HEK293T (cell line): ENCODE results near the gene SIK2.
A peak's percentile ranks its signal among the peaks of the same experiment; 100 is the strongest.

ENCODE experiments used
- CTCF ChIA-PET: fragments of 350-600 bp; formaldehyde crosslinking; extraction: SDS; loops from one replicate; lab custom pipeline; 2021; ENCODE audit warnings: antibody characterized with exemption, inconsistent platforms; lab: Yijun Ruan, JAX
- POLR2A ChIA-PET: fragments of 350-600 bp; formaldehyde crosslinking; extraction: SDS; loops from one replicate; lab custom pipeline; 2020; ENCODE audit warnings: antibody characterized with exemption, inconsistent platforms; lab: Yijun Ruan, JAX
- DNase-seq: peaks from one replicate; pipeline ENCODE4 v3.0.0; 2012; ENCODE audit warnings: mixed read lengths; ENCODE audit errors: extremely low spot score
- ARNT ChIP-seq: fragments of 450-650 bp; IDR thresholded peaks from 2 replicates; pipeline ENCODE4 v1.6.1; 2017; ENCODE audit warnings: mild to moderate bottlenecking
- BHLHE40 ChIP-seq: fragments of 450-650 bp; IDR thresholded peaks from 2 replicates; pipeline ENCODE4 v1.6.1; 2016; ENCODE audit warnings: mild to moderate bottlenecking, moderate library complexity, borderline replicate concordance
- CTBP1 ChIP-seq: fragments of 450-650 bp; IDR thresholded peaks from 2 replicates; pipeline ENCODE4 v1.6.1; 2016; ENCODE audit warnings: borderline replicate concordance
- ELF4 ChIP-seq: fragments of 450-650 bp; IDR thresholded peaks from 2 replicates; pipeline ENCODE4 v1.6.1; 2017; ENCODE audit warnings: antibody characterized with exemption
- FOXA1 ChIP-seq: fragments of 450-650 bp; IDR thresholded peaks from 2 replicates; pipeline ENCODE4 v1.6.1; 2016; ENCODE audit warnings: mild to moderate bottlenecking
- FOXK2 ChIP-seq: fragments of 450-650 bp; IDR thresholded peaks from 2 replicates; pipeline ENCODE4 v1.6.1; 2016; ENCODE audit warnings: mild to moderate bottlenecking
- FOXM1 ChIP-seq: fragments of 450-650 bp; IDR thresholded peaks from 2 replicates; pipeline ENCODE4 v1.6.1; 2017; ENCODE audit warnings: mild to moderate bottlenecking, borderline replicate concordance
- HDGF ChIP-seq: fragments of 450-650 bp; IDR thresholded peaks from 2 replicates; pipeline ENCODE4 v1.6.1; 2017; ENCODE audit warnings: antibody characterized with exemption, borderline replicate concordance
- L3MBTL2 ChIP-seq: fragments of 450-650 bp; conservative IDR thresholded peaks from 2 replicates; pipeline ENCODE4 v1.6.1; 2016; ENCODE audit warnings: mild to moderate bottlenecking
- LEF1 ChIP-seq: fragments of 450-650 bp; IDR thresholded peaks from 2 replicates; pipeline ENCODE4 v1.6.1; 2017; ENCODE audit warnings: mild to moderate bottlenecking, borderline replicate concordance
- NFRKB ChIP-seq: fragments of 450-650 bp; IDR thresholded peaks from 2 replicates; pipeline ENCODE4 v1.6.1; 2016; ENCODE audit warnings: mild to moderate bottlenecking, moderate library complexity
- SP1 ChIP-seq: fragments of 450-650 bp; IDR thresholded peaks from 2 replicates; pipeline ENCODE4 v1.6.1; 2017
- SUZ12 ChIP-seq: fragments of 450-650 bp; IDR thresholded peaks from 2 replicates; pipeline ENCODE4 v1.6.1; 2016; ENCODE audit warnings: mild to moderate bottlenecking
- TARDBP ChIP-seq: fragments of 450-650 bp; IDR thresholded peaks from 2 replicates; pipeline ENCODE4 v1.6.1; 2016
- ZNF384 ChIP-seq: fragments of 450-650 bp; IDR thresholded peaks from 2 replicates; pipeline ENCODE4 v1.6.1; 2016
- TF ChIP-seq, protein P1 (sequence below): fragments of 450-650 bp; IDR thresholded peaks from 2 replicates; pipeline ENCODE4 v1.6.1; 2016

Gene SIK2

DNA sequence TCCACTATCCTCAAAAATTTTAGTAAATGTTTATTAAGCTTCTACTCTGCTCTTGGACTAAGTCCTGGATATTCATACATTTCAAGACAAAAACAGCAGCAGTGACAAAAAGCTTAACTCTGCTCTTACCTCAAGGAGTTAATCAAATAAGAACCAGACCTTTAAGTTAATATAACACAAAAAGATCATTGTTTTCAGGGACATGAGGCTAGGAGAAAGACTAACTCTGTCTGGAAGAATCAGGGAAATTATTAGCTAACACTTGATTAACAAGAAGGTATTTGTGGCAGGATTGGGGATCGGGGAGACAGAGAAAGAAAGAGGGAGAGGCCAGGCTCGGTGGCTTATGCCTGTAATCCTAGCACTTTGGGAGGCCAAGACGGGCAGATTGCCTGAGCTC is 89.5 kb downstream of the SIK2 start:
- no peak for TF ChIP-seq CTBP1
- TF ChIP-seq, protein P1, sequence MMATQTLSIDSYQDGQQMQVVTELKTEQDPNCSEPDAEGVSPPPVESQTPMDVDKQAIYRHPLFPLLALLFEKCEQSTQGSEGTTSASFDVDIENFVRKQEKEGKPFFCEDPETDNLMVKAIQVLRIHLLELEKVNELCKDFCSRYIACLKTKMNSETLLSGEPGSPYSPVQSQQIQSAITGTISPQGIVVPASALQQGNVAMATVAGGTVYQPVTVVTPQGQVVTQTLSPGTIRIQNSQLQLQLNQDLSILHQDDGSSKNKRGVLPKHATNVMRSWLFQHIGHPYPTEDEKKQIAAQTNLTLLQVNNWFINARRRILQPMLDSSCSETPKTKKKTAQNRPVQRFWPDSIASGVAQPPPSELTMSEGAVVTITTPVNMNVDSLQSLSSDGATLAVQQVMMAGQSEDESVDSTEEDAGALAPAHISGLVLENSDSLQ: no peak
- no peak for TF ChIP-seq LEF1
- no peak for TF ChIP-seq ELF4
- no peak for TF ChIP-seq FOXK2
- TF ChIP-seq BHLHE40: no peak
- TF ChIP-seq ZNF384: no peak
- no peak for DNase-seq
- CTCF ChIA-PET: interaction anchor here (0.6 kb wide), 1 partner anchor 654 kb away, joined by 3 read pairs; no protein-coding TSS in a partner anchor
- POLR2A ChIA-PET: no interaction called here

DNA sequence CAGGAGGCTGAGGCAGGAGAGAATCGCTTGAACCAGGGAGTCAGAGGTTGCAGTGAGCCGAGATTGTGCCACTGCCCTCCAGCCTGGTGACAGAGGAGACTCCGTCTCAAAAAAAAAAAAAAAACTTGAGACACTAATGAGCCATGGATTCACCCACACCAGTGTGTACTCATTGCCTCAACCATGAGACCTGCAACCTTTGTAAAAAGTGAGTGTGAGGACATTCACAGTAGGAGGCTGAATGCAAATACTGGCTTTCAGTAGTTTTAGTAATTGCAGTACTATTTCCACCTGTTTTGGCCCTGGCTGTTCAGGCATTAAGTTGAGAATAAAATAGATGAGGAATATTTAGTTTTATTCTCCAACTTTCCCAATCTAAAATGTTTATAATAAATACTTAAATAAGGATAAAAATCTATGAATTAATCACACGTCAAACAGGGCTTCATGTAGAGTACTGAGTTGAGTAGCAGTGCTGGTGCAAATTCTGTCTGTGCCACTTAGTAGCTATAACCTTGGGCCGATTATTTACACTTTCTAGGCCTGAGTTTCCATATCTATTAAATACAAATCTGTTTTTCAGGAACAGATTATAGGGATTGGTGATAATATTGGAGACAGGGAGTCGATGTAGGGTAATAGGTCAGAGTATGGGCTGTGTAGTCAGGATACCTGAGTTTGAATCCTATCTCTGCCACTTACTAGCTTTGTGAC is 91.1 kb downstream of the SIK2 start:
- ChIA-PET POLR2A (no interaction called here), CTCF (interaction anchor here (0.6 kb wide), 2 partner anchors 9 to 161 kb away, joined by 3 to 7 read pairs; no protein-coding TSS in a partner anchor)
- no peak for TF ChIP-seq SP1
- no peak for TF ChIP-seq L3MBTL2
- TF ChIP-seq BHLHE40: no peak
- no peak for TF ChIP-seq CTBP1
- TF ChIP-seq LEF1: no peak
- TF ChIP-seq FOXK2: no peak
- TF ChIP-seq, protein P1: no peak
- no peak for TF ChIP-seq ARNT
- no peak for TF ChIP-seq HDGF
- TF ChIP-seq FOXM1: no peak
- no peak for TF ChIP-seq ZNF384
- TF ChIP-seq FOXA1: no peak
- TF ChIP-seq NFRKB: no peak
- no peak for DNase-seq

DNA sequence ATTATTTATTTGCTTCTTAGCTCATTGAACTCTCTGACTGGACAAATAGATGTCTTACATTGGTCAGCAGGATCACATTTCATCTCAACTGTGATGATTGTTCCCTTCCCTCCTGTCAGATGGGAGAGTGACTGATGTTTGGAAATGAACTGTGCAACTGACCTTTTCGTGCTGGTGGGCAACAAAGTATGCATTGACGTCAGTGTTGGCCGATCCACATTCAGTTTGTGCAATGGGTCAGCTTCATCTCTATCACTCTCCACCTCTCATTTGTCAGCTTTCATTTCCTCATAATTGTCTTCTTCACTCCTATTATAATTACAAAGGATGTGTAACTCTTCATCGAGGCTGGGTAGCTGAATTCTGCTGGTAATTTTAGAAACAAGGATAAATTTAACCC is 92.6 kb downstream of the SIK2 start:
- peak; percentile 10 for DNase-seq
- POLR2A ChIA-PET: no interaction called here
- TF ChIP-seq FOXM1: no peak
- TF ChIP-seq, protein P1: peak; percentile 83
- CTCF ChIA-PET: interaction anchor here (0.8 kb wide), 1 partner anchor 16 kb away, joined by 8 read pairs; no protein-coding TSS in a partner anchor

DNA sequence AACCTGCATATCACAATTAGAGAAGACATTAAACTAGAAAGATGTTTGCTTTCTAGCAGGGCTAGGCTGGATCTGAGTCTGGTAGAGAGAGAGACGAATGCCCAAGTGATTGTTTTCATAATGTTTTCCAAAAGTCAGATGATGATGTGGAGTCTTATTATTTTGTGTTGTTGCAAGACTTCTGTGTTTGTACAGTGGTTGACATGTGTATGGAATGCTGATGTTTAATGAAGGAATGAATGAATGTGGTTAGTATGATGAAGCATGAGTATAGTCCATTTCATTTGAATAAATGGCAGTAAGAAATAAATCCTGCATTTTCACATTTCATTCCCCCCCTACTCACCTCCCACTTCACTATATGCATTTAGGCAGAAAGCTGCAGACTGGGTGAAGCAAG is 94.3 kb downstream of the SIK2 start:
- ChIA-PET POLR2A (no interaction called here), CTCF (no interaction called here)
- no peak for DNase-seq
- TF ChIP-seq SP1: no peak

DNA sequence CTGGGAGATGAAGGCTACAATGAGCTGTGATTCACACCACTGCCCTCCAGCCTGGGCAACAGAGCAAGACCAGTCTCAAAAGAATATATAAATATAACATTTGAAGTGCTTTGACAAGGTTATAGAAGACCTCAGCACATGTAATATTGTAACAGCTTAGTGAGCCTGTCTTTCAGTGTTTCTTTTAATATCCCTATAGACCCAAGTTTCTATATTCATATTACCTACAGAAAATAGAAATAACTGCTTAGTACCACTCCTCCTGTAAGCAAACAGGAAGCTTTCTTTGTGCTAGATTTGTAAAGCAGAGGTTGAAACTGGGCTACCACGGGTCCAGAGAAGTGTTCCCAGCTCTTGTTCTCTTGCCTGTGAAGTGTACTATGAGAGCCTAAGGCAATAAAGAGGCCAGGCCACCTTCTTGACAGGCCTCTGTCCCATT is 95.7 kb downstream of the SIK2 start:
- CTCF ChIA-PET: no interaction called here
- TF ChIP-seq NFRKB: no peak
- TF ChIP-seq ELF4: no peak
- TF ChIP-seq LEF1: no peak
- POLR2A ChIA-PET: no interaction called here

DNA sequence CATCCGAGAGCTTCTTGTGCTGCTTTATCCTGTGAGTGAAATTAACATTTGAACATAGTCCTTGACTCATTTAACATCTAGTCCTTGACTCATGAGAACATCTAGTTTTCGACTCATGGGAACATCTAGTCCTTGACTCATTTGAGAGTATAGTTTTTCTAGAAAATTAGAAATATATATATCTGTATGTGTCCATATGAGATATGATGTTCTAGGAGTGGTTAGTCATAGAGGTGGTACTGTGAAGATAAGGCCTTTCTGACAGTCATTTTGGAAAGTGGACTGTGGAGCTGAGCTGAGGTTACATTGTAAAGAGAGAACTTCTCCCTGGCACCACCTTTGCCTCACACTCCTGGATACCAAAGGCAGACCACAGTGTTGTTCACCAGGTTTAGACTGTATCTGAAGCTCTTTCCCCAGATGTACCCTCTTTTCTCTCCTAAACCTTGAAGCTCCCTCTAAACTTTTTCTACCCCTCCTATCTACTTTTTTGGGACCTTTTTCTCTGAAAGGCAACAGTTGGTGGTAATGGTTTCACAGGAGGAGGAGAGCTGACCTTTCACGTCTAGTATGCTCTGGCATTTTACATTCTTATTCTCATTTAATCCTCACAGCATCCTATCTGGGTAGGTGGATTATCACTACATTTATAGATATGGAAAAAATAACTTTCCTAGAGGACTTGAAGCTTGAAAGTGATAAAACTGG is 96.8 kb downstream of the SIK2 start:
- ChIA-PET POLR2A (no interaction called here), CTCF (no interaction called here)
- DNase-seq: no peak
- TF ChIP-seq FOXM1 (no peak), TARDBP (no peak), FOXK2 (no peak), FOXA1 (no peak), BHLHE40 (no peak), ELF4 (no peak), ARNT (no peak), SP1 (no peak), CTBP1 (no peak), L3MBTL2 (no peak), ZNF384 (no peak), SUZ12 (no peak), NFRKB (no peak), LEF1 (no peak), HDGF (no peak)
- TF ChIP-seq, protein P1: no peak

More for the DNA sequence above, 95.7 kb downstream of the SIK2 start:
- no peak for DNase-seq
